IMR-90 (cell line): ENCODE measurements around the gene WDFY2.

Source experiments
- CHD1 ChIP-seq: IDR thresholded peaks from 2 replicates; pipeline ENCODE4 v1.6.1; 2012; ENCODE audit warnings: low read depth, low read length, improper control_type of control experiment
- FOS ChIP-seq: fragments of 150-350 bp; IDR thresholded peaks from 2 replicates; pipeline ENCODE4 v1.6.1; 2016; ENCODE audit warnings: low read depth, low read length
- MAFK ChIP-seq: IDR thresholded peaks from 2 replicates; pipeline ENCODE4 v1.6.1; 2012; ENCODE audit warnings: low read depth, low read length, improper control_type of control experiment
- MAZ ChIP-seq: IDR thresholded peaks from 2 replicates; pipeline ENCODE4 v1.6.1; 2012; ENCODE audit warnings: low read depth, mild to moderate bottlenecking, low read length, improper control_type of control experiment, moderate library complexity, borderline replicate concordance
- MXI1 ChIP-seq: IDR thresholded peaks from 2 replicates; pipeline ENCODE4 v1.6.1; 2012; ENCODE audit warnings: low read depth, mild to moderate bottlenecking, low read length, moderate library complexity, borderline replicate concordance
- NFE2L2 ChIP-seq: fragments of 150-350 bp; IDR thresholded peaks from 2 replicates; pipeline ENCODE4 v1.6.1; 2016; ENCODE audit warnings: low read depth, mild to moderate bottlenecking, low read length
- POLR2A ChIP-seq: IDR thresholded peaks from 2 replicates; pipeline ENCODE4 v1.6.1; 2012; ENCODE audit warnings: mild to moderate bottlenecking, low read depth, low read length
- RAD21 ChIP-seq: IDR thresholded peaks from 2 replicates; pipeline ENCODE4 v1.6.1; 2012; ENCODE audit warnings: low read length, improper control_type of control experiment
- RCOR1 ChIP-seq: IDR thresholded peaks from 2 replicates; pipeline ENCODE4 v1.6.1; 2012; ENCODE audit warnings: mild to moderate bottlenecking, low read length, improper control_type of control experiment; ENCODE audit not compliant: insufficient replicate concordance
- RFX5 ChIP-seq: IDR thresholded peaks from 2 replicates; pipeline ENCODE4 v1.8.0; 2012; ENCODE audit warnings: low read depth, mild to moderate bottlenecking, low read length, moderate library complexity
- TF ChIP-seq, protein P1 (sequence below): conservative IDR thresholded peaks from 2 replicates; pipeline ENCODE4 v1.5.1; 2012; ENCODE audit warnings: mild to moderate bottlenecking, low read depth, low read length, improper control_type of control experiment
- TF ChIP-seq, protein P2 (sequence below): fragments of 150-350 bp; IDR thresholded peaks from 2 replicates; pipeline ENCODE4 v1.6.1; 2017; ENCODE audit warnings: mild to moderate bottlenecking, antibody characterized with exemption, low read length, low read depth
- TF ChIP-seq, protein P3 (sequence below): fragments of 150-350 bp; IDR thresholded peaks from 2 replicates; pipeline ENCODE4 v1.6.1; 2016; ENCODE audit warnings: low read depth, mild to moderate bottlenecking, low read length, moderate library complexity, borderline replicate concordance

- TF ChIP-seq POLR2A: no peak
- TF ChIP-seq, protein P1, sequence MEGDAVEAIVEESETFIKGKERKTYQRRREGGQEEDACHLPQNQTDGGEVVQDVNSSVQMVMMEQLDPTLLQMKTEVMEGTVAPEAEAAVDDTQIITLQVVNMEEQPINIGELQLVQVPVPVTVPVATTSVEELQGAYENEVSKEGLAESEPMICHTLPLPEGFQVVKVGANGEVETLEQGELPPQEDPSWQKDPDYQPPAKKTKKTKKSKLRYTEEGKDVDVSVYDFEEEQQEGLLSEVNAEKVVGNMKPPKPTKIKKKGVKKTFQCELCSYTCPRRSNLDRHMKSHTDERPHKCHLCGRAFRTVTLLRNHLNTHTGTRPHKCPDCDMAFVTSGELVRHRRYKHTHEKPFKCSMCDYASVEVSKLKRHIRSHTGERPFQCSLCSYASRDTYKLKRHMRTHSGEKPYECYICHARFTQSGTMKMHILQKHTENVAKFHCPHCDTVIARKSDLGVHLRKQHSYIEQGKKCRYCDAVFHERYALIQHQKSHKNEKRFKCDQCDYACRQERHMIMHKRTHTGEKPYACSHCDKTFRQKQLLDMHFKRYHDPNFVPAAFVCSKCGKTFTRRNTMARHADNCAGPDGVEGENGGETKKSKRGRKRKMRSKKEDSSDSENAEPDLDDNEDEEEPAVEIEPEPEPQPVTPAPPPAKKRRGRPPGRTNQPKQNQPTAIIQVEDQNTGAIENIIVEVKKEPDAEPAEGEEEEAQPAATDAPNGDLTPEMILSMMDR: no peak
- TF ChIP-seq MXI1: no peak
- TF ChIP-seq, protein P2, sequence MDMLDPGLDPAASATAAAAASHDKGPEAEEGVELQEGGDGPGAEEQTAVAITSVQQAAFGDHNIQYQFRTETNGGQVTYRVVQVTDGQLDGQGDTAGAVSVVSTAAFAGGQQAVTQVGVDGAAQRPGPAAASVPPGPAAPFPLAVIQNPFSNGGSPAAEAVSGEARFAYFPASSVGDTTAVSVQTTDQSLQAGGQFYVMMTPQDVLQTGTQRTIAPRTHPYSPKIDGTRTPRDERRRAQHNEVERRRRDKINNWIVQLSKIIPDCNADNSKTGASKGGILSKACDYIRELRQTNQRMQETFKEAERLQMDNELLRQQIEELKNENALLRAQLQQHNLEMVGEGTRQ: no peak
- no peak for TF ChIP-seq MAZ
- TF ChIP-seq, protein P3, sequence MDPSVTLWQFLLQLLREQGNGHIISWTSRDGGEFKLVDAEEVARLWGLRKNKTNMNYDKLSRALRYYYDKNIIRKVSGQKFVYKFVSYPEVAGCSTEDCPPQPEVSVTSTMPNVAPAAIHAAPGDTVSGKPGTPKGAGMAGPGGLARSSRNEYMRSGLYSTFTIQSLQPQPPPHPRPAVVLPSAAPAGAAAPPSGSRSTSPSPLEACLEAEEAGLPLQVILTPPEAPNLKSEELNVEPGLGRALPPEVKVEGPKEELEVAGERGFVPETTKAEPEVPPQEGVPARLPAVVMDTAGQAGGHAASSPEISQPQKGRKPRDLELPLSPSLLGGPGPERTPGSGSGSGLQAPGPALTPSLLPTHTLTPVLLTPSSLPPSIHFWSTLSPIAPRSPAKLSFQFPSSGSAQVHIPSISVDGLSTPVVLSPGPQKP: no peak
- TF ChIP-seq MAFK: no peak
- TF ChIP-seq NFE2L2: no peak
- TF ChIP-seq CHD1: no peak
- no peak for TF ChIP-seq RAD21
- TF ChIP-seq RCOR1: no peak
- no peak for TF ChIP-seq RFX5
- no peak for TF ChIP-seq FOS
These were observed 188.5 kb downstream of the WDFY2 start for GRCh38 chr13:51772781-51773180.
